ENCODE data around the gene RGL4.

Gene RGL4

DNA sequence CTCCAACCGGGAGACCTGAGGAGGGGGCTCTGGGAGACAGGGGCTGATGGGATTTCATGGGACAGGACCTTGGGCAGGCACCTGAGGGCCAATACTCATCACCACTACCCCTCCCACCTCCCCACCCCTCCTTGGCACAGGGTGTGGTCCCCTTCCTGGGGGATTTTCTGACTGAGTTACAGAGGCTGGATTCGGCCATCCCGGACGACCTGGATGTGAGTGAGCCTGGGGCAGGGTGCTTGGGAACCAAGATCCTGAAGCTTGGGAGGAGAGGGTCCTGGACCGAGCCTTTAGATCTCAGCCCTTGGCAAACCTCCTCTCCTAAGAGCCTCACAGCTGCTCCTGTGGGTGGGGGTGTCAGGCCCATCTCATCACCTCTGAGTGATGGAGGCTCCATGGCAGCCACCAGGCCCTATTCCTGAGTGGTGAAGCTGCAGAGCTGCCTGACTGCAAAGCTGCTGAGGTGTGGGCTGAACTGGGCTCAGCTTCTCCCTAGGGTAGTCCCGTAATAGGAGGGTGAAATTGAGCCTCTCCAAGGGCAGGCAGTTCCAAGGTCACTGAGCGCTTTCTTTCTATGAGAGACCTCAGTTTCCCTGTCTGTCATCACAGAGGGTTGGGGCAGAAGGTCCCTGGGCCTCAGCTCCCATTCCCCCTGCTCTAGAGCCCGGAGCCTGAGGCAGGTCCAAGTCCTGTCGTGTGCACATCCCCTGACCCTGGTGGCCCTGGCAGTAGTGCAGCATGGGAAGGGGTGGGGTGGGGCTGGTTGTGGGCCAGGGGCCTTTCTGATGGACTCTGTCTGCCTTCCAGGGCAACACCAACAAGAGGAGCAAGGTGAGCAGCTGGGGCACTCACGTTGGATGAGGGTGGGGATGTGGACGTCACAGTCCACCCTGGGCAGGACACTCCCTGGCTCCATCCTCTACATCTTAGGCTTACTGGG, 6.5 kb downstream of the RGL4 start:
- in situ Hi-C loops (cut with HindIII; ENCODE audit: low sequenced_read_pairs) = no loop called here

DNA sequence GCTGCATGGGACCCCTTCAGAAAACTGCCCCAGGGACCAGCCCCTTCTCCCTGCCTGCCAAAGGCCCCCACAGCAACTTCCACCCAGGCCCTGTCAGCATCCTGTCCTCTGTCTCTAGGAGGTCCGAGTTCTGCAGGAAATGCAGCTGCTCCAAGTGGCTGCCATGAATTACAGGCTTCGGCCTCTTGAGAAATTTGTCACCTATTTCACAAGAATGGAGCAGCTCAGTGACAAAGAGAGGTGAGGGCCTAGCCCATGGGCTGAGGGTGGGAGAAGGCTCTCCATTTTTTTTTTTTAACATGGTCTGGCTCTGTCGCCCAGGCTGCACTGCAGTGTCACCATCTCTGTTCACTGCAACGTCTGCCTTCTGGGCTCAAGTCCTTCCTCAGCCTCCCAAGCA, 7.3 kb downstream of the RGL4 start:
- in situ Hi-C loops (cut with HindIII; ENCODE audit: low sequenced_read_pairs) = no loop called here

DNA sequence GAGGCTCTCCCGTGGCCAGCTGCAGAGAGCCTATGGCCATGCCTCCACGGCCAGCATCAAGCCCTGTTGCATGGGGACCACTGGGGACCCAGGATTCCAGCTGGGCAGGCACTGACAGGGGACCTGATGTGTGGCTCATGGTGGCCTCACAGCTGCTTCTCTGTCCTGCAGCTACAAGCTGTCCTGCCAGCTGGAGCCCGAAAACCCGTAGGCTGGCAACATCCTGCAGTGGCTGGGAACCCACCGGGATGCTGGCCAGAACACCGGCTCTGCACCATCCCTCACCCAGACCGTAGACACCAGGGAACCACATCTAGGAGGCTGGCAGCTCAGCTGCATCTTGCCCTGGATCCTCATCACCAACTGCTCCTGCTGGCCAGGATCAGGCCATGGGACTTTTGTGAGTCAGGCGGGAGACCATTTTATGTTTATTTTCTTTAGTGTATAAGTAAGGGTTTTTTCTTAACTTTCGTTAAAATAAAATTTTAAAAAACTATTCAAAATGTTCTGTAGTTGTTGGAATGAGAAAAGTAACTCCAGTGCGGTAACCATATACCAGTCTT, 7.9 kb downstream of the RGL4 start:
- in situ Hi-C loops (cut with HindIII; ENCODE audit: low sequenced_read_pairs) = no loop called here

DNA sequence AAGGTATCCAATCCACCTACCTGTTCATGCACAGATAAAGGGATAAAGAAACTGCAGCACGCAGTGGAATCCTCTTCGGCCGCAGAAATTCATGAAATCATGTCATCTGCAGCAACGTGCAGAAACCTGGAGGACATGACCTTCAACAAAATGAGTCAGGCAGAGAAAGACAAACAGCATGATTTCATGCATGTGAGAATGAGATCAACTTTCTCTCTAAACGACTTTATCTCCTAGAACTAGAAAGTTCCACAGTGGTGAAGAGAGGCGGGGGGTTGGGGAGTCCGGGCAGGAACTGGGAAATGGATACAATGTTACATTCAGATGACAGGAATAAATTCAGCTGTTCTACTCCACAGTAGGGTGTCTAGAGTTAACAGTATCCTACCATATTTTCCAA, 9.9 kb downstream of the RGL4 start:
- in situ Hi-C loops (cut with HindIII; ENCODE audit: low sequenced_read_pairs) = no loop called here

DNA sequence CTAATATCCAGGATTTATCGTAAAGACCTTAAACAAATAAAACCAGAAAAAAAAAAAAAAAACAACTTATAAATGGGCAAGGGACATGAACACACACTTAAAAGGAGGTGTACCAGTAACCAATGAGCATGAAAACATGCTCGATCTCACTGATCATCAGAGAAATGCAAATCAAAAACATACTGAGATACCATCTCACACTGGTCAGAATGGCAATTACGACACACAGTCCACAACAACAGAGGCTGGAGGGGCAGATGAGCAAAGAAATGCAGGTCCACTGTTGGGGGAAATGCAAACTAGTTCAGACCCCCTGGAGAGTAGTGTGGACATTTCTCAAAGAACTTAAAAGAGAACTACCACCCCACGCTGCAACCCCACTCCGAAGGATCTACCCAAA, 13.2 kb downstream of the RGL4 start:
- in situ Hi-C loops (cut with HindIII; ENCODE audit: low sequenced_read_pairs) = no loop called here

DNA sequence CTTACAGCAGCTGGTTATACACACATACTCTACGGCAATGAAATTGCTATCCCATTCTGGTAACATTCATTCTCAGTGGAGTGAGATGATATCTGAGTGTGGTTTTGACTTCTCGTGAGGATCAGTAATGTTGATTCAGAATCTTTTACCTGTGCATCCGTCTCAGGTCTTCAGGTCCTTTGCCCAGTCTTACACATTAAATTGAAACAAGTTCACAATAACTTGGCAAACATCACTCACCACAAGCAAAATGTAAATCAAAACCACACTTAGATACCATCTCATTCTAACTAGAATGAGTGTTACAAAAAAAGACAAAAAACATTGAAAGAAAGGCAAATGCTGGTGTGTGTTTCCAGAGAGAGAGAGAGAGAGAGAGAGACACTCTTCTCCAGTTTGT, 14.0 kb downstream of the RGL4 start:
- in situ Hi-C loops (cut with HindIII; ENCODE audit: low sequenced_read_pairs) = no loop called here

DNA sequence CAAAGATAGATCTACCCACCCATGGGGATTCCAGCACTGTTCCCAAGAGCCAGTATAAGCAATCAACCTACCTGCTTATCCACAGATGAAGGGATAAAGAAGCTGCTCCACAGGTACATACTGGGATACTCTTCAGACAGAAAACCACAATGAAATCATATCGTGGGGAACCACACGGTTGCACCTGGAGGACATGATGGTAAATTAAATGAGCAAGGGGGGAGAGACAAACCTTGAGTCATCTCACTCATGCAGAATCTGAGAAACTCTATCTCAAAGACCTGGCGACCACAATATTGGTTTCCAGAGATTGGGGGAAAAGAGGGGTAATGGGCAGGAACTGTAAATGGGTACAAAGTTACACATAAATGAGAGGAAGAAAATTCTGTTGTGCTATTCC, 14.5 kb downstream of the RGL4 start:
- in situ Hi-C loops (cut with HindIII; ENCODE audit: low sequenced_read_pairs) = no loop called here

DNA sequence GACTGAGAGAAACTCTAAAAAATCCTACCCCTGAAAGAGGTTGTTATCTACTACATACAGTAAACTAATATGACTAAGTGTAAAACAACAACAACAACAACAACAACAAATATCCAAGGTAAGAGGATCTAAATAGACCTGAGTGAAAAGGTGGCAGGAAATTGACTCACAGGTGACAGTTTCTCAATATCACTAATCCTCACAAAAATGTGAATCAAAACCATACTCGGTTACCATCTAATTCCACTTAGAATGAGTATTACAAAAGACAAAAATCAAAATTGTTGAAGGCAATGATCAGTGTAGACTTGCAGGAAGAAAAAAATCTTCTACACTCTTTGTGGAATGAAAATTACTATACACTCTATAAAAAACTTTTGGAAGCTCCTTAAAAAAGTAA, 17.5 kb downstream of the RGL4 start:
- in situ Hi-C loops (cut with HindIII; ENCODE audit: low sequenced_read_pairs) = no loop called here

DNA sequence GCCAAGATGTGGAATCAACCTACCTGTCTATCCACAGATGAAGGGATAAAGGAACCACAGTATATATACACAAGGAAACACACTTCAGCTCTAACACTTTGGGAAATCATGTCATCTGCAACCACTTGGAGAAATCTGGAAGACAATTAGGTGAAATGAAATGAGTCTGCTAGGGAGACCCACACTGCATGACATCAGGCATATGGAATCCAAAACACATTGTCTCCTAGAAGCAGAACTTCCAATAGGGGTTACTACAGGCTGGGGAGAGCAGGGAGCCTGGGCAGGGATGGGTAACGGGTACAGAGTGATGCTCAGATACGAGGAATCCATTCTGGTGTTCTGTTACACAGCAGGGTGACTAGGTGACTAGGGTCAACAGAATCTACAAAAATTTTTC, 18.3 kb downstream of the RGL4 start:
- in situ Hi-C loops (cut with HindIII; ENCODE audit: low sequenced_read_pairs) = no loop called here

DNA sequence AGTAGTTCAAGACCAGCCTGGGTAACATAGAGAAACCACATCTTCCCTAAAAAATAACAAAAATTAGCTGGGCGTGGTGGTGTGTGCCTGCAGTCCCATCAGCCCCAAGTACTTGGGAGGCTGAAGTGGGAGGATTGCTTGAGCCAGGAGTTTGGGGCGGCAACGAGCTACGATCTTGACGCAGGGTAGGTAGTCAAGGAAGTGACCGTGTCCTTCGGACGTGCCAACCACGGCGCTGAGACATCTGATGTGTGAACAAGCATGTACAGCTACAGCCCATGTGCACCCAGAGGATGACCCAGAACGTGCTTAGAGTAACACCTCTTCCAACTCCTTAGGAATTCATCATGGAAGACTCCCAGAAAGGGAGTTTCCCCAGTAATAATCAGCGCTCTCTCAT, 21.4 kb downstream of the RGL4 start:
- in situ Hi-C loops (cut with HindIII; ENCODE audit: low sequenced_read_pairs) = no loop called here

DNA sequence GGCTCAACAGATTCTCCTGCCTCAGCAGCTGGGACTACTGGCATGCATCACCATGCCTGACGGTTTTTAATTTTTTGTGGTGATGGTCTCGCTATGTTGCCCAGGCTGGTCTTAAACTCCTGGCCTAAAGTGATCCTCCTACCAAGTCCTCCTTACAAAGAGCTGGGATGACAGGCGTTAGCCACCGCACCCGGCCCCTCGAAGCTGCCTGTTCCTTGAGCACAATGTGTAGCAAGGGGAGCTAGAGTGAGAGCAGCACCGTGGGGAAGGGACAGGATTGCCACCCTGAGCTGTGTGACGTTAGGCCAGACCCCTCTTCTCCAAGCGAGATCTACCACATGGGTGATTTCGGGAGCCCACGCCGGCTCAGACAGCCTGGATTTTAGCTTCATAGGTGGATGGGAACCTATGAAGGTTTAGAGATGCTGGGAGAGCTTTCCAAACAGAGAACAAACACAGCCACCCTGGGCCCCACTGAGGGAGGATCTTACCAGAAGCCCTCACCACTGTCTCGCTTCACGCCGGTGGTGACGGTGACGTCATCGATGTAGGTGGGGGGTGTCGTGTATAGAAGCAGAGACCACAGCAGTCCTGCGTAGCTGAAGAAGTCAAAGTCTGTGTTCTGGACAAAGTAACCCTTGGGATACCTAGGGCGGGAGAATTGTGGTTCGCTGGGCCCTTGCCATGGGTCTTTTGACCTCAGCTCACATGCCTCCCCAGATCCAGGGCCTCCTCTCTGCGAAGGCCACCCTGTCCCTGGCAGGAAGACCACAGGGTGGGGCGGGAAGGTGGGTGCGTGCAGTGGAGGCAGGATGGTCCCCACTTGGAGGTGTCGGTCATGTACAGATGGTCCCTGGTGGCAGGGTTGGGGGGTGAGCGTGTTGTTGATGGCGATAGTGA, 23.1 kb downstream of the RGL4 start:
- in situ Hi-C loops (cut with HindIII; ENCODE audit: low sequenced_read_pairs) = no loop called here

DNA sequence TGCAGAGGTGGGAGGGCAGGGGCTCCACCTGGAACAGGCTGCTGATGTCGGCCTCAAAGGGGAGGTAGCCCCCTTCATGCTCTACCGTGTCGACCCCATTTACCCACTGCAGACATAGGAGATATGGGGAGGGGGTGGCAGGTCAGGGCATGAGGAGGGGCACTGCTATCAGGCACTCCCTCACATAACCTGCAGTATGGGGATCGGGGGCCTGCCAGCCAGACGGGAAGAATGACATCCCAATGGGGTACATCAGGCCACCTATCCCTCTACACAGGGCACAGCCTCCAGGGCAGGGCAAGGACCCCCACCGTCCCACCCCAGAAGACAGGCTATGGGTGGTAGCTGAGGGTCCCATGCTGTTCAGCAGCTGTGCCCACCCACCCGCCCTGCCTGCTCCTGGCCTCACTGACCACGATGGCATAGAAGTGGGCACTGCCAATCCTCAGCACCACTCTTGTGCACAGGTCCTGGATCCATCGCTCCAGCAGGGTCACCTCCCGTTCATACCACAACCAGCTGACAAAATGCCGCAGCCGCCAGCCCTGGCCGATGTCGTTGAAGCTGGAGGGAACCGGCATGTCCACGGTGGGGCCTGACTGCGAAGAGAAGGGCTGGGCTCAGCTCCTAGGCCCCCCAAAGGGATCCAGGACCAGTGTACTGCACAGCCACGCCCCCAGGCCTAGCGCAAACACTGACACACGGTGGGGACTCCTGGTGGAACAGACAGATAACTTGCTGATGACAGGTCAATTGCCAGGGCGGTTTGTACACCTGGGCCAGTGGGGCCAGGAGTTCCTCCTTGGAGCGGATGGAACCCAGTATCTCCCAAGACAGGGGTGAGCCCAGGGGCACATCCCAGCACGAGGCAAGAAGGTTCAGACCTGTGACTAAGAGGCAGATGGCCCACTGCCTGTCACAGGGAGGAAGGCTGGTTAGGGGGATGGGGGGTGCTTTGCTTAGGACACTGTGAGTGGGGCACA, 24.1 kb downstream of the RGL4 start:
- in situ Hi-C loops (cut with HindIII; ENCODE audit: low sequenced_read_pairs) = no loop called here

DNA sequence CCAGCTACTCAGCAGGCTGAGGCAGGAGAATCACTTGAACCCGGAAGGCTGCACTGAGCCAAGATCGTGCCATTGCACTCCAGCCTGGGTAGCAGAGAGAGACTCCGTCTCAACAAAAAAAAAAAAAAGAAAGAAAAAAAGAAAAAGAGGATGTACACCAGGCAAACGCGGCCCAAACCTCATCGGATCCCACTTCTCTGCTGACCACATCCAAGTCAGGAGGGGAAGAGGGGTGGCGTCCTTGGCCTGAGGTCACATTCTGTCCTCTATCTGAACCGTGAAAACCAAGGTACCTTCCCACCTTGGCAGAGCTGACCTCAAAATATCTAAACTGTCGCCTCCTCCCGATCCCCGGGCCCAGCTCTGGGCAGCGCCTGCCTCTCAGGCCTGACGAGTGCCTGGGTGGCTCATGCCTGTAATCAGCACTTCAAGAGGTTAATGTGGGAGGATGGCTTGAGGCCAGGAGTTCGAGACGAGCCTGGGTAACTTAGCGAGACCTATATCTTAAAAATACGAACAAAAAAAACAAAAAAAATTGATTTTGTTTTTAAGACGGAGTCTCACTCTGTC, 25.1 kb downstream of the RGL4 start:
- in situ Hi-C loops (cut with HindIII; ENCODE audit: low sequenced_read_pairs) = no loop called here

DNA sequence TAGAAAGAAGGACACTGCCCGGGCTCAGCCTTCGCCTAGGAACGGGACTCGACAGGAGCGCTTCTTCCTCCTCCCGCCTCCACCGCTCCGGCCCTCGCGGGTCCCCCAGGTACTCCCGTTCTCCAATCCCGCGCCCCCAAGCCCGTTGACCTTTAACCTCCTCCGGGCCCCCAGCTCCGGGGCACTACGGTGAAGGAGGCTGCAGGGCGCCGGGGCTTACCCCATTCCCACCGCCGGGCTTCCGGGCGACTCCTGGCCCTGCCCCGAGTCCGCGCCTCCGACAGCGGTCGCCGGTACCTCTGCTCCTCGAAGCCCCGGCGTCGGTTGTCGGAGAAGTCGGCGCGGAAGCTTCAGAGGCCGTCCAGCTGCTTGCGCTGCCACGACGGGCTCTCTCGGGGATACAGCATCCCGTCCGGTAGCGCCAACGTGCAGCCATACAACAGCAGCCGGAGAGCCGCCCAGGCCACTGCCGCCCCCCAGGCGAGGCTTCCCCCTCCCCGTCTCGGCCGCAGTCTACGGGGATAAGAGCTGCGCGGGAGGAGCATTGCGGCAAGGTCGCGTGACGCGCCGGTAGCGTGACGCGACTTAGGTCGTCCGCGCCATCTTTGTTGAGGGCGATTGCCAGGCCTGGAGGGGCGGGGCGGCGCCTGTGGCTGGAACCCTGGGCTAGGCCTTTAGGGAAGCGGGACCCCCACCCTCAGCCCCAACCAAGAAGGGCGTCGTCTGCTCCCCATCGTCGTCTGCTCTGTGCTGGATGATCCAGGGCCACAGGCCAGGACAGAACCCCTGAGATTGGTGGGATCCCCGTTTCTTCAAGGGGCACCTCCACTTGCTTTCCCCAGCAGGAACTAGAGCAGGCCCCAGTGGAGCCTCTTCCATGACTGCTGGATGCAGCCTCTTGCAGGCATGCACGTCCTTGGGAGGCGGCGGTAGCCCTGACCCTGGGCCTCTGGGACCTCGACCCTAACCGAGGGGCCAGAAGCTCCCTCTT, 26.3 kb downstream of the RGL4 start:
- in situ Hi-C loops (cut with HindIII; ENCODE audit: low sequenced_read_pairs) = no loop called here

DNA sequence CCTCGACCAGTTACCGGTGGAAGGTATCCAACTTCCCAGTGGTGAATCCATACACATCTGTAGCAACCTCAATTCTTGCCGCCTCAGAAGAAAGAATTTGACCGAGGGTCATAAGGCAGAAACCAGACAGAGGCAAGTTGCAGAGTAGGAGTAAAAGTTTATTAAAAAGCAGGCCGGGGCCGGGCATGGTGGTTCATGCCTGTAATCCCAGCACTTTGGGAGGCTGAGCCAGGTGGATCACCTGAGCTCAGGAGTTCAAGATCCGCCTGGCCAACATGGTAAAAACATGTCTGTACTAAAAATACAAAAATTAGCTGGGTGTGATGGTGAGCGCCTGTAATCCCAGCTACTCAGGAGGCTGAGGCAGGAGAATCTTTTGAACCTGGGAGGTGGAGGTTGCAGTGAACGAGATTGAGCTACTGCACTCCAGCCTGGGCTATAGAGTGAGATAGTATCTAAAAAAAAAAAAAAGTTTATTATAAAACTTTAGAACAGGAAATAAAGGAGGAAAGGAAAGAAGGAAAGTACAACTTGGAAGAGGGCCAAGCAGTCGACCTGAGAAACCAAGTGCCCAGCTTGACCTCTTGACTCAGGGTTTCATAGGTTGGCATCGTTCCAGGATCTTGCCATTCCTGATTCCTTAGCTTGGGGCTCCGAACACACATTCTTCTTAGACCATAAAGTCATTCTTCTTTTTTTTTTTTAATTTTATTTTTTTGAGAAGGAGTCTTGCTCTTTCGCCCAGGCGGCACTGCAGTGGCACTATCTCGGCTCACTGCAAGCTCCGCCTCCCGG, 27.8 kb downstream of the RGL4 start:
- in situ Hi-C loops (cut with HindIII; ENCODE audit: low sequenced_read_pairs) = no loop called here

DNA sequence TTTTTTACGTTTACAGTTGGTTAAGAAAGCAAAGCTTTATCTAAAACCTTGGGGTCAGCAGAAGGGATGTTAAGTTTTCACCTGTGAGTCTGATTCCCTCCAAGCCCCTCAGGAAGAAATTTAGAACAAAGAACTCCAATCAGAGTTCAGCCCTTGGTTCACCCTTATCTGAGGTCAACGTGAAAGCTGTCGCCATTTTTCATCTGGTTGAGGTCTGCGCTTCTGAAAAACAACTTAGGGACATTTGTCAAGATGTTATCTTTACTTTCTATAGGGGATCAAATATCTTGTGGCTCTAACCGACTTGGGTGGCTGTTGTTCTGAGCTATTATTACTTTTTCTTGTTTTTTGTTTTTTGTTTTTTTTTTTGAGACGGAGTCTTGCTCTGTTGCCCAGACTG, 30.0 kb downstream of the RGL4 start:
- in situ Hi-C loops (cut with HindIII; ENCODE audit: low sequenced_read_pairs) = no loop called here

DNA sequence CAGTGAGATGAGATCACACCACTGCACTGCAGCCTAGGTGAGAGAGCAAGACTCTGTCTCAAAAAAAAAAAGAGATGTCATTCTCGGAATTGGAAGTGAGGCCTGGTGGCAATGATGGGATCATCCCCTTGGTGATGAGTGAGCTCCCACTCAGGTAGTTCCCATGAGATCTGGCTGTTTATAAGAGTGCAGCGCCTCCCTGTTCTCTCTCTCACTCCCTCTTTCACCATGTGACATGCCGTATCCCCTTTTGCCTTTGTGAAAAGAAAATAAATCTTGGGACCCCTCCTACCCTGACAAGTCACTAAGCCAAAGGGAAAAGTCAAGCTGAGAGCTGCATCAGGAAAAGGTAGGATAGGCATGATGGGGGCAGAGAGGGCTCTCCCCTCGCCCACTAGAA, 31.3 kb downstream of the RGL4 start:
- in situ Hi-C loops (cut with HindIII; ENCODE audit: low sequenced_read_pairs) = no loop called here

DNA sequence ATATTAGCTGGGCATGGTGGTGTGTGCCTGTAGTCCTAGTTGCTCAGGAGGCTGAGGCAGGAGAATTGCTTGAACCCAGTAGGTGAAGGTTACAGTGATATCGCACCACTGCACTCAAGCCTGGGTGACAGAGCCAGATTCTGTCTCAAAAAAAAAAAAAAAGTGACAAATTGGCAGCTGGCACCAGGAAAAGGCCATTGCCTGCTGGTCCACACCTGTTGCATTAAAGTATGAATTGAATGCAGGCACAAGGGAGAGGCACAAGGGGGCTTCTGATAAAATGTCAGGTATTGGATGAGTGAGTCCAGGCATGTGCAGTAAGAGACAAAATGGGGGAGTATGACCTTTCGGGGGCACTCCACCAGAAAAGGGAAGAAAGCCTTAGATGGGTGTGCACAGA, 31.9 kb downstream of the RGL4 start:
- in situ Hi-C loops (cut with HindIII; ENCODE audit: low sequenced_read_pairs) = no loop called here

All from DLD1 (cell line).